CD14-positive monocyte (primary cell): ENCODE measurements around the gene KCTD16. TPM values are rescaled to one million over a fixed set of nuclear protein-coding genes. Genes with fewer than 3 reads are reported as not detected.

Experiments used
- DNase-seq, 3 donors: peaks; one replicate each; pipeline ENCODE4 v3.0.0-alpha.2; 2011 to 2022
- H2AFZ ChIP-seq: 2 replicates; pipeline ENCODE4 v1.6.0; 2012; ENCODE audit warnings: mild to moderate bottlenecking, low read depth, low read length, inconsistent platforms; ENCODE audit not compliant: insufficient read depth, poor library complexity, severe bottlenecking
- H3K27ac ChIP-seq, 2 donors: 1 replicate in 1 of 2; 2 replicates in 1 of 2; pipeline ENCODE4 v1.5.1; 2012 to 2013; ENCODE audit warnings: low read length in 2 of 2, control low read depth in 1 of 2, inconsistent platforms in 1 of 2, low read depth in 1 of 2, mild to moderate bottlenecking in 1 of 2
- H3K27me3 ChIP-seq, 2 donors: one replicate each; pipeline versions ENCODE4 v1.6.0 to v1.6.1; 2011 to 2013; ENCODE audit warnings: low read length in 2 of 2; ENCODE audit not compliant: control insufficient read depth in 2 of 2, insufficient read depth in 2 of 2
- H3K36me3 ChIP-seq, 2 donors: replicated peaks in 1 of 2; 1 replicate in 1 of 2; 2 replicates in 1 of 2; pipeline versions ENCODE4 v1.5.1 to v1.6.1; 2012 to 2013; ENCODE audit warnings: low read length in 2 of 2, control low read depth in 1 of 2, inconsistent platforms in 1 of 2, mild to moderate bottlenecking in 1 of 2; ENCODE audit not compliant: insufficient read depth in 2 of 2, control insufficient read depth in 1 of 2
- H3K4me1 ChIP-seq, 2 donors: 1 replicate in 1 of 2; 2 replicates in 1 of 2; pipeline versions ENCODE4 v1.5.1 to v1.6.1; 2012 to 2013; ENCODE audit warnings: low read length in 2 of 2, control low read depth in 1 of 2, inconsistent platforms in 1 of 2, mild to moderate bottlenecking in 1 of 2, moderate library complexity in 1 of 2; ENCODE audit not compliant: insufficient read depth in 2 of 2, control insufficient read depth in 1 of 2
- H3K4me2 ChIP-seq: replicated peaks from 2 replicates; pipeline ENCODE3; 2012; ENCODE audit warnings: low read length, moderate library complexity, mild to moderate bottlenecking; ENCODE audit not compliant: poor library complexity, severe bottlenecking; ENCODE audit errors: extremely low read depth
- H3K4me3 ChIP-seq, 3 experiments: fragments of 200-600 bp in 1 of 3; sonication (generic) in 1 of 3; replicated peaks in 1 of 3; 1 replicate in 2 of 3; 2 replicates in 1 of 3; pipeline ENCODE4 v1.5.1; 2011 to 2013; ENCODE audit warnings: low read length in 3 of 3, mild to moderate bottlenecking in 3 of 3, control low read depth in 2 of 3, low read depth in 2 of 3, inconsistent platforms in 1 of 3, moderate library complexity in 1 of 3
- H3K79me2 ChIP-seq: 2 replicates; pipeline ENCODE4 v1.6.0; 2012; ENCODE audit warnings: mild to moderate bottlenecking, control low read depth, inconsistent platforms, low read length, moderate library complexity; ENCODE audit not compliant: insufficient read depth
- H3K9ac ChIP-seq: 2 replicates; pipeline ENCODE4 v1.6.0; 2017; ENCODE audit warnings: low read length, mild to moderate bottlenecking; ENCODE audit not compliant: insufficient read depth, poor library complexity, severe bottlenecking
- H3K9me3 ChIP-seq, 2 donors: replicated peaks in 1 of 2; 1 replicate in 1 of 2; 2 replicates in 1 of 2; pipeline versions ENCODE4 v1.5.1 to v1.6.1; 2012 to 2013; ENCODE audit warnings: low read length in 2 of 2, control low read depth in 1 of 2; ENCODE audit not compliant: control insufficient read depth in 1 of 2, insufficient read depth in 1 of 2
- H4K20me1 ChIP-seq: 2 replicates; pipeline ENCODE4 v1.6.0; 2012; ENCODE audit warnings: mild to moderate bottlenecking, low read length, control low read depth, moderate library complexity; ENCODE audit not compliant: insufficient read depth
- H3K27ac Mint-ChIP-seq, 7 donors: one replicate each; pipeline ENCODE4 v1.8.0; 2020; ENCODE audit warnings: mild to moderate bottlenecking in 7 of 7, mixed read lengths in 7 of 7, moderate library complexity in 6 of 7, inconsistent platforms in 2 of 7
- H3K27me3 Mint-ChIP-seq, 3 donors: one replicate each; pipeline ENCODE4 v1.8.0; 2021 to 2022; ENCODE audit warnings: low read depth in 3 of 3, mild to moderate bottlenecking in 3 of 3, mixed read lengths in 3 of 3, moderate library complexity in 3 of 3, inconsistent platforms in 1 of 3
- H3K36me3 Mint-ChIP-seq, 2 donors: one replicate each; pipeline ENCODE4 v1.8.0; 2020; ENCODE audit warnings: mixed read lengths in 2 of 2, inconsistent platforms in 1 of 2, mild to moderate bottlenecking in 1 of 2
- H3K4me1 Mint-ChIP-seq: one replicate; pipeline ENCODE4 v1.8.0; 2020; ENCODE audit warnings: mild to moderate bottlenecking, mixed read lengths
- H3K4me3 Mint-ChIP-seq, 2 donors: one replicate each; pipeline ENCODE4 v1.8.0; 2020; ENCODE audit warnings: mild to moderate bottlenecking in 2 of 2, mixed read lengths in 2 of 2, moderate library complexity in 1 of 2
- H3K9me3 Mint-ChIP-seq, 7 donors: one replicate each; pipeline ENCODE4 v1.8.0; 2020 to 2022; ENCODE audit warnings: mixed read lengths in 7 of 7, mild to moderate bottlenecking in 6 of 7, moderate library complexity in 6 of 7, inconsistent platforms in 2 of 7
- WGBS: methylation state at CpG from one replicate; pipeline ENCODE4 v1.1.5; 2013; ENCODE audit warnings: missing lambda C conversion rate; ENCODE audit not compliant: insufficient coverage; 5-methylcytosine and 5-hydroxymethylcytosine counted together
- intact Hi-C, 2 donors: fragments of 100-400 bp; cut with micrococcal nuclease; formaldehyde crosslinking; loops; one replicate each; pipeline versions ENCODE4 v1.15.0 to v1.15.1; 2023
- polyA plus RNA-seq, 3 donors: library from polyadenylated mRNA; depleted of rRNA in 1 of 3; unstranded in 2 of 3; stranded (reverse) in 1 of 3; fragments of 300-500 nt in 2 of 3; fragments of >200 nt in 1 of 3; fragmentation: Illumina TruSeq in 2 of 3; gene quantifications; 1 replicate in 2 of 3; 2 replicates in 1 of 3; pipeline ENCODE4 v1.2.3, GENCODE V29; 2012 to 2021
- TF ChIP-seq, protein P1 (sequence below): fragments of 200-600 bp; IDR thresholded peaks from one replicate; pipeline ENCODE4 v1.8.0; 2022; ENCODE audit warnings: antibody characterized with exemption, mild to moderate bottlenecking

Gene KCTD16
- polyA plus RNA-seq, 3 donors, result not detected

DNA sequence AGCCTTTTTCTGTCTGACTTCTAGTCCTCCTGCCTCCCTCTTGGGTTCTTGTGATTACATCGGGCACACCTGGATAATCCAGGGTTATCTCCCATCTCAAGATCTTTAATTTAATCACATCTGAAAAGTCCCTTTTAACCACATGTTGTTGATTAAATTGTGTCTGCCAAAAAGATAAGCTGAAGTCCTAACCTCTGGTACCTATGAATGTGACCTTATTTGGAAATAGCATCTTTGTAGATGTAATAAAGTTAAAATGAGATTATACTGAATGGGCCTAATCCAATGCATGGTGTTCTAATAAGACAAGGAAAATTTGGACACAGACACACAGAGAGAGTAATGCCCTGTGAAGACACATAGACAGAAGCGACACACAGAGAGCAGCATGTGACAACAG, 232.4 kb downstream of the KCTD16 start:
- Histone ChIP-seq H3K36me3 (no peaks in the 10 kb centered on the region), H3K27me3 (no peaks in the 10 kb centered on the region), H3K4me1 (no peaks in the 10 kb centered on the region), H3K9me3 (no peaks in the 10 kb centered on the region), H3K27ac (no peak overlapping the region), H3K4me3 (no peak overlapping the region), H2AFZ (no peak overlapping the region), H3K9ac (no peak overlapping the region), H4K20me1 (no peaks in the 10 kb centered on the region), H3K4me2 (no peak overlapping the region), H3K79me2 (no peaks in the 10 kb centered on the region)
- H3K27ac Mint-ChIP-seq, result no peak overlapping the region
- TF ChIP-seq, protein P1, sequence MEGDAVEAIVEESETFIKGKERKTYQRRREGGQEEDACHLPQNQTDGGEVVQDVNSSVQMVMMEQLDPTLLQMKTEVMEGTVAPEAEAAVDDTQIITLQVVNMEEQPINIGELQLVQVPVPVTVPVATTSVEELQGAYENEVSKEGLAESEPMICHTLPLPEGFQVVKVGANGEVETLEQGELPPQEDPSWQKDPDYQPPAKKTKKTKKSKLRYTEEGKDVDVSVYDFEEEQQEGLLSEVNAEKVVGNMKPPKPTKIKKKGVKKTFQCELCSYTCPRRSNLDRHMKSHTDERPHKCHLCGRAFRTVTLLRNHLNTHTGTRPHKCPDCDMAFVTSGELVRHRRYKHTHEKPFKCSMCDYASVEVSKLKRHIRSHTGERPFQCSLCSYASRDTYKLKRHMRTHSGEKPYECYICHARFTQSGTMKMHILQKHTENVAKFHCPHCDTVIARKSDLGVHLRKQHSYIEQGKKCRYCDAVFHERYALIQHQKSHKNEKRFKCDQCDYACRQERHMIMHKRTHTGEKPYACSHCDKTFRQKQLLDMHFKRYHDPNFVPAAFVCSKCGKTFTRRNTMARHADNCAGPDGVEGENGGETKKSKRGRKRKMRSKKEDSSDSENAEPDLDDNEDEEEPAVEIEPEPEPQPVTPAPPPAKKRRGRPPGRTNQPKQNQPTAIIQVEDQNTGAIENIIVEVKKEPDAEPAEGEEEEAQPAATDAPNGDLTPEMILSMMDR, result no peak
- H3K36me3 Mint-ChIP-seq, result no peaks in the 10 kb centered on the region
- peaks cover 12% of the 10 kb centered on the region for H3K4me1 Mint-ChIP-seq
- no peaks in the 10 kb centered on the region for H3K27me3 Mint-ChIP-seq
- H3K4me3 Mint-ChIP-seq, result no peak overlapping the region
- DNase-seq, result no peak
- H3K9me3 Mint-ChIP-seq, result peaks cover 0 to 4% (median 1%) of the 10 kb centered on the region in 7 donors
- intact Hi-C loops, result no loop called here
- WGBS, result 100% methylated on average over 1 of the region's 2 CpGs

DNA sequence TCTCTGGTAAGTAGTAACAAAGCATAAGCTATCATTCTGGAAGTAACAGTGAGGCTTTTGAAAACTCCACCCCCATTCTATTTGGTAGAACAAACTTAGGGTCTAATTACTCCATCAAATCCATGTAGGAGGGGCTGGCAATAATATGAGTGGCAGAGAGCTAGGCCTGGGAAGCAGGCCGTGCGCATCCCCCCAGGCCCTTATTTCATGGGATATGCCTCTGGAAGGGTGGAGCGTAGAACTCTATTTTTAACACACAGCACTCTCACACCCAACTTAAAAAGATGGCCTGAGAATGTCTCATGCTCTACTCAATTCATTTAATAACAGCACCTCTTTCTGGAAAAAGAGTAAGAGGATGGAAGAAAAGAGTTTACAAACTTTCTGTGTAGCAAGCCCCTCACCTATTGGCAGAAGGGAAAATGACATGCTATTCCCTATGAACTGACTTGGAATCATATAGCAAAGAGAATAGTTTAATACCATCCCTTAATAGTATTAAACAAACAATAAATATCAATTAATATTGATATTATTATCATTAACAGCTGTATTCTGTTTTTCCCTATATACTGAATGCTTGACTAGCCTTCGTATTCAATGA, 233.2 kb downstream of the KCTD16 start:
- WGBS, result no CpG with 5 or more reads among the region's 4 CpGs
- no peak overlapping the region for H3K4me3 Mint-ChIP-seq
- no peaks in the 10 kb centered on the region for H3K9me3 ChIP-seq
- no peak overlapping the region for H3K27ac Mint-ChIP-seq
- intact Hi-C loops, result no loop called here
- H3K9ac ChIP-seq, result no peak overlapping the region
- no peaks in the 10 kb centered on the region for H4K20me1 ChIP-seq
- no peak overlapping the region for H2AFZ ChIP-seq
- no peak overlapping the region for H3K27ac ChIP-seq
- no peaks in the 10 kb centered on the region for H3K36me3 Mint-ChIP-seq
- no peaks in the 10 kb centered on the region for H3K79me2 ChIP-seq
- TF ChIP-seq, protein P1, result no peak
- peaks cover 0 to 5% (median 3%) of the 10 kb centered on the region in 7 donors for H3K9me3 Mint-ChIP-seq
- no peaks in the 10 kb centered on the region for H3K4me1 ChIP-seq
- H3K27me3 ChIP-seq, result no peaks in the 10 kb centered on the region
- peaks cover 12% of the 10 kb centered on the region for H3K4me1 Mint-ChIP-seq
- H3K4me2 ChIP-seq, result no peak overlapping the region
- no peak overlapping the region for H3K4me3 ChIP-seq
- H3K27me3 Mint-ChIP-seq, result no peaks in the 10 kb centered on the region
- H3K36me3 ChIP-seq, result no peaks in the 10 kb centered on the region
- no peak for DNase-seq
